Neural cell (in vitro differentiated cells): ENCODE results near the gene STMN3. TPM values are rescaled to one million over a fixed set of nuclear protein-coding genes. Genes with fewer than 3 reads are reported as not detected.

ENCODE experiments used
- H2AFZ ChIP-seq: fragments of 200-600, 300-800 bp; sonication (generic), shearing (Covaris generic); 2 replicates; pipeline ENCODE4 v1.6.0; 2014; ENCODE audit warnings: low read depth, mild to moderate bottlenecking, antibody characterized with exemption, low read length, moderate library complexity
- H3F3A ChIP-seq: fragments of 200-600 bp; shearing (Covaris generic); 2 replicates; pipeline ENCODE4 v1.6.1; 2016; ENCODE audit warnings: mild to moderate bottlenecking, moderate library complexity, mixed read lengths, antibody characterized with exemption, low read length; ENCODE audit not compliant: insufficient read depth, poor library complexity, severe bottlenecking
- H3K27ac ChIP-seq: fragments of 200-600, 300-800 bp; sonication (generic), shearing (Covaris generic); 2 replicates; pipeline ENCODE4 v1.5.1; 2014; ENCODE audit warnings: mild to moderate bottlenecking, low read length, moderate library complexity
- H3K27me3 ChIP-seq: fragments of 300-800, 200-600 bp; sonication (generic), shearing (Covaris generic); 2 replicates; pipeline ENCODE4 v1.6.0; 2014; ENCODE audit warnings: mild to moderate bottlenecking, low read depth, low read length, moderate library complexity; ENCODE audit not compliant: insufficient read depth
- H3K36me3 ChIP-seq: fragments of 300-800, 200-600 bp; sonication (generic), shearing (Covaris generic); 2 replicates; pipeline ENCODE4 v1.5.1; 2014; ENCODE audit warnings: mild to moderate bottlenecking, antibody characterized with exemption, low read length, moderate library complexity; ENCODE audit not compliant: insufficient read depth
- H3K4me2 ChIP-seq: fragments of 300-800, 200-600 bp; sonication (generic), shearing (Covaris generic); 2 replicates; pipeline ENCODE4 v1.6.0; 2014; ENCODE audit warnings: mild to moderate bottlenecking, low read length
- H3K4me3 ChIP-seq: fragments of 300-800, 200-600 bp; sonication (generic), shearing (Covaris generic); 2 replicates; pipeline ENCODE4 v1.5.1; 2014; ENCODE audit warnings: mild to moderate bottlenecking, low read length, moderate library complexity
- H3K79me2 ChIP-seq: fragments of 200-600 bp; shearing (Covaris generic); replicated peaks from 2 replicates; pipeline ENCODE4 v1.6.0; 2014; ENCODE audit warnings: mild to moderate bottlenecking, low read length, moderate library complexity; ENCODE audit not compliant: insufficient read depth
- H3K9ac ChIP-seq: fragments of 300-800, 200-600 bp; sonication (generic), shearing (Covaris generic); 2 replicates; pipeline ENCODE4 v1.6.1; 2016; ENCODE audit warnings: mild to moderate bottlenecking, low read length, mixed read lengths
- H3K9me2 ChIP-seq: fragments of 200-600 bp; shearing (Covaris generic); 2 replicates; pipeline ENCODE4 v1.6.1; 2016; ENCODE audit warnings: mild to moderate bottlenecking, low read length, mixed read lengths; ENCODE audit not compliant: insufficient read depth
- H3K9me3 ChIP-seq: fragments of 200-600, 300-800 bp; sonication (generic), shearing (Covaris generic); 2 replicates; pipeline ENCODE4 v1.6.1; 2016; ENCODE audit warnings: mild to moderate bottlenecking, mixed run types, low read length, moderate library complexity, mixed read lengths
- H4K20me1 ChIP-seq: fragments of 200-600 bp; shearing (Covaris generic); 2 replicates; pipeline ENCODE4 v1.6.1; 2016; ENCODE audit warnings: mild to moderate bottlenecking, mixed run types; ENCODE audit not compliant: insufficient read depth
- EP300 ChIP-seq: fragments of 450-650 bp; conservative IDR thresholded peaks from 2 replicates; pipeline ENCODE4 v1.6.1; 2014; ENCODE audit warnings: antibody characterized with exemption, mild to moderate bottlenecking, moderate library complexity; ENCODE audit not compliant: poor library complexity, severe bottlenecking
- EZH2 ChIP-seq: fragments of 200-600, 300-800 bp; shearing (Covaris generic), sonication (generic); IDR thresholded peaks from 2 replicates; pipeline ENCODE4 v1.6.1; 2014; ENCODE audit warnings: antibody characterized with exemption, low read length, borderline replicate concordance, mild to moderate bottlenecking; ENCODE audit not compliant: insufficient read depth, poor library complexity, severe bottlenecking
- MXI1 ChIP-seq: fragments of 450-650 bp; conservative IDR thresholded peaks from 2 replicates; pipeline ENCODE4 v1.6.1; 2014; ENCODE audit warnings: antibody characterized with exemption, mild to moderate bottlenecking; ENCODE audit not compliant: poor library complexity, severe bottlenecking
- POLR2AphosphoS5 ChIP-seq: IDR thresholded peaks from 2 replicates; pipeline ENCODE4 v1.6.1; 2012
- RAD21 ChIP-seq: fragments of 450-650 bp; conservative IDR thresholded peaks from 2 replicates; pipeline ENCODE4 v1.6.1; 2014; ENCODE audit warnings: antibody characterized with exemption, mild to moderate bottlenecking, moderate library complexity
- SMC3 ChIP-seq: fragments of 450-650 bp; conservative IDR thresholded peaks from 2 replicates; pipeline ENCODE4 v1.6.1; 2014; ENCODE audit warnings: antibody characterized with exemption, mild to moderate bottlenecking, moderate library complexity; ENCODE audit not compliant: poor library complexity
- TAF1 ChIP-seq: IDR thresholded peaks from 2 replicates; pipeline ENCODE4 v1.6.1; 2012; ENCODE audit warnings: low read depth
- polyA plus RNA-seq: library from polyadenylated mRNA; depleted of rRNA; stranded (reverse); fragments of >200 nt; gene quantifications from 2 replicates; pipeline ENCODE4 v1.2.3, GENCODE V29; 2014
- TF ChIP-seq, protein P1 (sequence below): fragments of 450-650 bp; IDR thresholded peaks from 2 replicates; pipeline ENCODE4 v1.5.1; 2014; ENCODE audit warnings: antibody characterized with exemption, mild to moderate bottlenecking, moderate library complexity; ENCODE audit not compliant: poor library complexity, severe bottlenecking
- TF ChIP-seq, protein P2 (sequence below): IDR thresholded peaks from 2 replicates; pipeline ENCODE4 v1.6.1; 2012; ENCODE audit warnings: borderline replicate concordance

The STMN3 gene
- polyA plus RNA-seq, 1 donor from 2014 or later: 268 TPM

DNA sequence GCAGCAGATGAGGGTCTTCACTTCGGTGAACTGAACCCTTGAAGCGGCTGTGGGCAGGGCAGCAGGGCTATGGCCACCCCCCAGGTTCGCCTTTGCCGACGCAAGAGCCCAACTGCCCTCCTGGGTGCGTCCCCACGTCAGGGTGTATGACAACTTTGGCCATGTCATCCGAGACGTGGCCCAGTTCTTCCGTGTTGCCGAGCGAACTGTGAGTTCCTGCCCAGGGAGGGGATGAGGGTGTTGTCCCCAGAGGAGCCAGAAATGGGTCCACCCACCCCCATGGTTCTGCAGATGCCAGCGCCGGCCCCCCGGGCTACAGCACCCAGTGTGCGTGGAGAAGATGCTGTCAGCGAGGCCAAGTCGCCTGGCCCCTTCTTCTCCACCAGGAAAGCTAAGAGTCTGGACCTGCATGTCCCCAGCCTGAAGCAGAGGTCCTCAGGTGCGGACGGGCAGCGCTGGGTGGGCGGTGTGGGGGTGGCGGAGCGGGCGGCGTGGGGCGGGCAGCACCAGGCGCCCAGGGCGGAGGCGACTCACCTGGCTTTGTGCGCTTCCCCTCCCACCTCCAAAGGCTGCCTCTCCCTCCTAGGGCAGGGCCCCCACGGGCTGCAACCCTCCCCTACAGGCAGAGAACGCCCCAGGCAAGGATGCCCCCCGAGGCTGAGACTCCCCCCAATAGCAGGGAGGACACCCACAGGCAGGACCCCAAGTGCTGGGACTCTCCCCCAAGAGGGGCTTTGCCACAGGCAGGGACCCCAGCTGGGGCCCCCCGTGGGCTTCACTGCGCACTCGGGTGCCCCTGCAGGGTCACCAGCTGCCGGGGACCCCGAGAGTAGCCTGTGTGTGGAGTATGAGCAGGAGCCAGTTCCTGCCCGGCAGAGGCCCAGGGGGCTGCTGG lies 37.0 kb upstream of the STMN3 start:
- H3K79me2 ChIP-seq: no peaks in the 10 kb centered on the region
- H3K27me3 ChIP-seq: no peaks in the 10 kb centered on the region
- H3K4me3 ChIP-seq: no peak overlapping the region
- no peaks in the 10 kb centered on the region for H3K9me2 ChIP-seq
- H2AFZ ChIP-seq: no peak overlapping the region
- no peaks in the 10 kb centered on the region for H3F3A ChIP-seq
- H3K36me3 ChIP-seq: no peaks in the 10 kb centered on the region
- H3K9me3 ChIP-seq: no peaks in the 10 kb centered on the region
- no peaks in the 10 kb centered on the region for H4K20me1 ChIP-seq
- TF ChIP-seq POLR2AphosphoS5 (no peak), MXI1 (no peak), EP300 (no peak), RAD21 (no peak), TAF1 (no peak), SMC3 (no peak), EZH2 (no peak)
- TF ChIP-seq, protein P1, sequence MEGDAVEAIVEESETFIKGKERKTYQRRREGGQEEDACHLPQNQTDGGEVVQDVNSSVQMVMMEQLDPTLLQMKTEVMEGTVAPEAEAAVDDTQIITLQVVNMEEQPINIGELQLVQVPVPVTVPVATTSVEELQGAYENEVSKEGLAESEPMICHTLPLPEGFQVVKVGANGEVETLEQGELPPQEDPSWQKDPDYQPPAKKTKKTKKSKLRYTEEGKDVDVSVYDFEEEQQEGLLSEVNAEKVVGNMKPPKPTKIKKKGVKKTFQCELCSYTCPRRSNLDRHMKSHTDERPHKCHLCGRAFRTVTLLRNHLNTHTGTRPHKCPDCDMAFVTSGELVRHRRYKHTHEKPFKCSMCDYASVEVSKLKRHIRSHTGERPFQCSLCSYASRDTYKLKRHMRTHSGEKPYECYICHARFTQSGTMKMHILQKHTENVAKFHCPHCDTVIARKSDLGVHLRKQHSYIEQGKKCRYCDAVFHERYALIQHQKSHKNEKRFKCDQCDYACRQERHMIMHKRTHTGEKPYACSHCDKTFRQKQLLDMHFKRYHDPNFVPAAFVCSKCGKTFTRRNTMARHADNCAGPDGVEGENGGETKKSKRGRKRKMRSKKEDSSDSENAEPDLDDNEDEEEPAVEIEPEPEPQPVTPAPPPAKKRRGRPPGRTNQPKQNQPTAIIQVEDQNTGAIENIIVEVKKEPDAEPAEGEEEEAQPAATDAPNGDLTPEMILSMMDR: no peak
- TF ChIP-seq, protein P2, sequence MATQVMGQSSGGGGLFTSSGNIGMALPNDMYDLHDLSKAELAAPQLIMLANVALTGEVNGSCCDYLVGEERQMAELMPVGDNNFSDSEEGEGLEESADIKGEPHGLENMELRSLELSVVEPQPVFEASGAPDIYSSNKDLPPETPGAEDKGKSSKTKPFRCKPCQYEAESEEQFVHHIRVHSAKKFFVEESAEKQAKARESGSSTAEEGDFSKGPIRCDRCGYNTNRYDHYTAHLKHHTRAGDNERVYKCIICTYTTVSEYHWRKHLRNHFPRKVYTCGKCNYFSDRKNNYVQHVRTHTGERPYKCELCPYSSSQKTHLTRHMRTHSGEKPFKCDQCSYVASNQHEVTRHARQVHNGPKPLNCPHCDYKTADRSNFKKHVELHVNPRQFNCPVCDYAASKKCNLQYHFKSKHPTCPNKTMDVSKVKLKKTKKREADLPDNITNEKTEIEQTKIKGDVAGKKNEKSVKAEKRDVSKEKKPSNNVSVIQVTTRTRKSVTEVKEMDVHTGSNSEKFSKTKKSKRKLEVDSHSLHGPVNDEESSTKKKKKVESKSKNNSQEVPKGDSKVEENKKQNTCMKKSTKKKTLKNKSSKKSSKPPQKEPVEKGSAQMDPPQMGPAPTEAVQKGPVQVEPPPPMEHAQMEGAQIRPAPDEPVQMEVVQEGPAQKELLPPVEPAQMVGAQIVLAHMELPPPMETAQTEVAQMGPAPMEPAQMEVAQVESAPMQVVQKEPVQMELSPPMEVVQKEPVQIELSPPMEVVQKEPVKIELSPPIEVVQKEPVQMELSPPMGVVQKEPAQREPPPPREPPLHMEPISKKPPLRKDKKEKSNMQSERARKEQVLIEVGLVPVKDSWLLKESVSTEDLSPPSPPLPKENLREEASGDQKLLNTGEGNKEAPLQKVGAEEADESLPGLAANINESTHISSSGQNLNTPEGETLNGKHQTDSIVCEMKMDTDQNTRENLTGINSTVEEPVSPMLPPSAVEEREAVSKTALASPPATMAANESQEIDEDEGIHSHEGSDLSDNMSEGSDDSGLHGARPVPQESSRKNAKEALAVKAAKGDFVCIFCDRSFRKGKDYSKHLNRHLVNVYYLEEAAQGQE: no peak
- H3K27ac ChIP-seq: no peak overlapping the region
- H3K9ac ChIP-seq: no peak overlapping the region
- H3K4me2 ChIP-seq: no peak overlapping the region

DNA sequence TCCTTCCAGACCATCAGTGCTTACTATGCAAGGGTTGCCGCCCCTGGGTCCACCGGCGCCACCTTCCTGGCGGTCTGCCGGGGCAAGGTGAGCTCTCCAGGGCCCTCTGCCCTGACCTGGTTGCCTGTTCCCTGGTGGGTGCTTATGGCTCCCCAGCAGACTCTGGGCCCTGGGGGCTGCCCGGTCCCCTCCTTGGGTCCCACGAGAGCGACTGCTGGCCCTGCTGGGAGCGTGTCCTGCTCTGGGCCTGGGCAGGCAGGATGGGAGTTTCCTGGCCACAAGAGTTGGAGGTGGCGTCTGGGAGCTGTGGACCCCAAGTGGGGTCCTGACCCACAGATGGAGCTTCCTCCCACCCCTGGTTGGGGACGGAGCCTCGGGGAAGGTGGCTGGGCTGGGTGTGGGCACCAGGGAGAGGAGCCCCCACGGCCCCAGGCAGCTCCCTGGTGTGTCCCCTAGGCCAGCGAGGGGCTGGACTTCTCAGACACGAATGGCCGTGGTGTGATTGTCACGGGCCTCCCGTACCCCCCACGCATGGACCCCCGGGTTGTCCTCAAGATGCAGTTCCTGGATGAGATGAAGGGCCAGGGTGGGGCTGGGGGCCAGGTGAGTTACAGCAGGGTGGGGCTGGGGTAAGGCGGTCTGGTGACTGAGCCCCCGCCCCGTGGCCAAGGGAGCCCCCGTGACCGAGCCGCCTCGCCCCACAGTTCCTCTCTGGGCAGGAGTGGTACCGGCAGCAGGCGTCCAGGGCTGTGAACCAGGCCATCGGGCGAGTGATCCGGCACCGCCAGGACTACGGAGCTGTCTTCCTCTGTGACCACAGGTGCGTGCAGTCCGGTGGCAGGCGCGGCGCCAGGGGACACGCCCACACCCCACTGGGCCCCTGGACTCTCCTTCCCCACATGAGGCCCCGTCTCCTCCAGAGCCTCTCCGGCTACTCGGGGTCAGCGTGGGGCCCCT lies 36.1 kb upstream of the STMN3 start:
- Histone ChIP-seq H3F3A (no peaks in the 10 kb centered on the region), H3K27ac (no peak overlapping the region), H3K27me3 (no peaks in the 10 kb centered on the region), H3K9me3 (no peaks in the 10 kb centered on the region), H4K20me1 (no peaks in the 10 kb centered on the region), H3K4me3 (no peak overlapping the region), H3K4me2 (no peak overlapping the region), H2AFZ (no peak overlapping the region), H3K36me3 (no peaks in the 10 kb centered on the region), H3K79me2 (no peaks in the 10 kb centered on the region), H3K9me2 (no peaks in the 10 kb centered on the region), H3K9ac (no peak overlapping the region)
- TF ChIP-seq TAF1: no peak
- no peak for TF ChIP-seq SMC3
- no peak for TF ChIP-seq POLR2AphosphoS5
- TF ChIP-seq, protein P1: no peak
- TF ChIP-seq RAD21: no peak
- TF ChIP-seq, protein P2: no peak
- TF ChIP-seq EZH2: no peak
- TF ChIP-seq MXI1: no peak
- TF ChIP-seq EP300: no peak
